Upper lobe of left lung (tissue), 6 donors: ENCODE measurements around the gene USP36. TPM values are rescaled to one million over a fixed set of nuclear protein-coding genes. Genes with fewer than 3 reads are reported as not detected.

Experiments
- ATAC-seq, 2 donors: fragments of 200-7000 bp; cut with Tn5 transposase; one replicate each; pipeline ENCODE4 v1.9.1; 2022; ENCODE audit warnings: mild to moderate bottlenecking in 2 of 2, moderate library complexity in 2 of 2; ENCODE audit not compliant: low FRiP score in 2 of 2
- DNase-seq, 2 donors: peaks; one replicate each; pipeline ENCODE4 v3.0.0-alpha.2; 2019 to 2020
- H3K27ac ChIP-seq, 4 donors: fragments of 200-600 bp; sonication (generic); one replicate each; pipeline ENCODE4 v1.5.1; 2016 to 2019
- H3K27me3 ChIP-seq, 4 donors: fragments of 200-600 bp; sonication (generic); one replicate each; pipeline ENCODE4 v1.5.1; 2017 to 2019
- H3K36me3 ChIP-seq, 4 donors: fragments of 200-600 bp; sonication (generic); one replicate each; pipeline ENCODE4 v1.5.1; 2016 to 2019
- H3K4me1 ChIP-seq, 4 donors: fragments of 200-600 bp; sonication (generic); one replicate each; pipeline ENCODE4 v1.5.1; 2018 to 2019
- H3K4me3 ChIP-seq, 4 donors: fragments of 200-600 bp; sonication (generic); one replicate each; pipeline ENCODE4 v1.5.1; 2017 to 2019; ENCODE audit warnings: mild to moderate bottlenecking in 2 of 4, moderate library complexity in 1 of 4
- H3K9me3 ChIP-seq, 4 donors: fragments of 200-600 bp; sonication (generic); one replicate each; pipeline ENCODE4 v1.5.1; 2018 to 2019
- CTCF ChIP-seq, 6 experiments: fragments of 450-650 bp in 4 of 6; fragments of 200-600 bp in 2 of 6; sonication (generic) in 2 of 6; IDR thresholded peaks; one replicate each; pipeline ENCODE4 v1.5.1; 2016 to 2019; ENCODE audit warnings: antibody characterized with exemption in 6 of 6
- EP300 ChIP-seq, 4 donors: sonication (generic); formaldehyde crosslinking; IDR thresholded peaks; one replicate each; pipeline ENCODE4 v1.5.1; 2017; ENCODE audit warnings: antibody characterized with exemption in 4 of 4, control low read depth in 2 of 4
- POLR2A ChIP-seq, 4 donors: fragments of 450-650 bp; IDR thresholded peaks; one replicate each; pipeline ENCODE4 v1.5.1; 2016 to 2017; ENCODE audit warnings: antibody characterized with exemption in 4 of 4, mild to moderate bottlenecking in 2 of 4
- POLR2AphosphoS5 ChIP-seq, 2 donors: sonication (generic); formaldehyde crosslinking; IDR thresholded peaks; one replicate each; pipeline ENCODE4 v1.5.1; 2017; ENCODE audit warnings: antibody characterized with exemption in 2 of 2
- WGBS, 2 donors: methylation state at CpG; one replicate each; pipeline ENCODE4 v1.1.5; 2017 to 2018; 5-methylcytosine and 5-hydroxymethylcytosine counted together
- total RNA-seq, 6 donors: library from RNA; depleted of rRNA in 4 of 6; stranded (reverse); fragments of >200 nt in 4 of 6; gene quantifications; one replicate each; pipeline versions ENCODE4 v1.1.0 to v1.2.1, GENCODE V29; 2016 to 2021
- donor health status: DM: no; HTN: no; CAD: no; lungs with moderate emphysema.
- donor health status: DM: no; HTN: yes; CAD: no; lungs with severe emphysema.

The USP36 gene
- total RNA-seq, 6 donors from 2014 or later: 31.1 to 76.5 (median 55.4) TPM

GRCh38 chr17:78820841-78821240 lies 19.8 kb downstream of the USP36 start:
- TF ChIP-seq EP300 (IDR thresholded peaks at IDR 0.05): no peak
- TF ChIP-seq POLR2AphosphoS5 (IDR thresholded peaks at IDR 0.05): no peak
- no peak for TF ChIP-seq CTCF (IDR thresholded peaks at IDR 0.05)
- no peak for TF ChIP-seq POLR2A (IDR thresholded peaks at IDR 0.05)
- H3K36me3 ChIP-seq: peaks cover 49 to 99% (median 85%) of the 10 kb centered on the region in 4 donors
- H3K9me3 ChIP-seq: no peaks in the 10 kb centered on the region
- H3K27ac ChIP-seq: no peak overlapping the region
- WGBS, 2 donors: 92 to 93% methylated on average over 12 of the region's 13 CpGs
- H3K4me1 ChIP-seq: peaks cover 5 to 22% (median 15%) of the 10 kb centered on the region in 4 donors
- no peak for ATAC-seq
- no peaks in the 10 kb centered on the region for H3K27me3 ChIP-seq
- H3K4me3 ChIP-seq: no peak overlapping the region
- DNase-seq: no peak

- Histone ChIP-seq H3K4me3 (no peak overlapping the region), H3K36me3 (peaks cover 43 to 99% (median 86%) of the 10 kb centered on the region in 4 donors), H3K4me1 (peaks cover 5 to 20% (median 15%) of the 10 kb centered on the region in 4 donors), H3K9me3 (no peaks in the 10 kb centered on the region), H3K27ac (peak overlapping the region in 3 of 4 donors; percentile 61 to 72 (median 69)), H3K27me3 (no peaks in the 10 kb centered on the region)
- ATAC-seq (no peak), DNase-seq (no peak)
- TF ChIP-seq POLR2AphosphoS5 (IDR thresholded peaks at IDR 0.05) (no peak), POLR2A (IDR thresholded peaks at IDR 0.05) (no peak), CTCF (IDR thresholded peaks at IDR 0.05) (no peak), EP300 (IDR thresholded peaks at IDR 0.05) (no peak)
- 93 to 96% methylated on average over 18 of the region's 18 CpGs for WGBS, 2 donors
These were observed 20.5 kb downstream of the USP36 start for GRCh38 chr17:78819806-78820792.

GRCh38 chr17:78819402-78819801 lies 21.2 kb downstream of the USP36 start:
- no peak overlapping the region for H3K4me3 ChIP-seq

GRCh38 chr17:78818932-78819331 lies 21.7 kb downstream of the USP36 start:
- no peaks in the 10 kb centered on the region for H3K9me3 ChIP-seq
- peaks cover 5 to 20% (median 15%) of the 10 kb centered on the region in 4 donors for H3K4me1 ChIP-seq
- no peak for ATAC-seq
- peak overlapping the region in 3 of 4 donors; percentile 61 to 72 (median 69) for H3K27ac ChIP-seq
- H3K4me3 ChIP-seq: no peak overlapping the region
- peaks cover 41 to 99% (median 87%) of the 10 kb centered on the region in 4 donors for H3K36me3 ChIP-seq
- 31 to 37% methylated on average over 6 of the region's 6 CpGs for WGBS, 2 donors
- H3K27me3 ChIP-seq: no peaks in the 10 kb centered on the region
- DNase-seq: peak in 1 of 2 donors; percentile 32
- TF ChIP-seq CTCF (IDR thresholded peaks at IDR 0.05): no peak
- peak; percentile 42 to 49 for TF ChIP-seq POLR2AphosphoS5 (IDR thresholded peaks at IDR 0.05)
- TF ChIP-seq EP300 (IDR thresholded peaks at IDR 0.05): peak in 2 of 4 donors; percentile 32 to 34
- TF ChIP-seq POLR2A (IDR thresholded peaks at IDR 0.05): no peak

More at GRCh38 chr17:78819402-78819801, 21.2 kb downstream of the USP36 start:
- no peaks in the 10 kb centered on the region for H3K9me3 ChIP-seq
- peaks cover 5 to 20% (median 15%) of the 10 kb centered on the region in 4 donors for H3K4me1 ChIP-seq
- ATAC-seq: no peak
- peak overlapping the region in 3 of 4 donors; percentile 61 to 72 (median 69) for H3K27ac ChIP-seq
- no peaks in the 10 kb centered on the region for H3K27me3 ChIP-seq
- TF ChIP-seq POLR2AphosphoS5 (IDR thresholded peaks at IDR 0.05) (no peak), CTCF (IDR thresholded peaks at IDR 0.05) (no peak), POLR2A (IDR thresholded peaks at IDR 0.05) (no peak), EP300 (IDR thresholded peaks at IDR 0.05) (no peak)
- peaks cover 43 to 99% (median 87%) of the 10 kb centered on the region in 4 donors for H3K36me3 ChIP-seq
- WGBS, 2 donors: 72 to 73% methylated on average over 8 of the region's 8 CpGs
- peak in 1 of 2 donors; percentile 79 for DNase-seq
